ENCODE results near the gene OR14K1. TPM values are rescaled to one million over a fixed set of nuclear protein-coding genes. Genes with fewer than 3 reads are reported as not detected.

The OR14K1 gene
- total RNA-seq, 1 experiment from 2014 or later, result not detected

GRCh38 chr1:247713753-247714152 lies 24.7 kb upstream of the OR14K1 start:
- TF ChIP-seq MAX (IDR thresholded peaks at IDR 0.05) (no peak), CBX3 (IDR thresholded peaks at IDR 0.05; ENCODE audit: low read depth) (no peak), RAD21 (IDR thresholded peaks at IDR 0.05; ENCODE audit: low read depth) (no peak), JUND (IDR thresholded peaks at IDR 0.05) (no peak), CEBPB (IDR thresholded peaks at IDR 0.05; ENCODE audit: low read depth) (no peak), ZFX (IDR thresholded peaks at IDR 0.05) (no peak), SRF (IDR thresholded peaks at IDR 0.05; ENCODE audit: low read depth) (no peak), ELF1 (IDR thresholded peaks at IDR 0.05; ENCODE audit: borderline replicate concordance, low read depth) (no peak), FOSL1 (IDR thresholded peaks at IDR 0.05; ENCODE audit: low read depth) (no peak), EZH2 (IDR thresholded peaks at IDR 0.05) (no peak), SIN3A (IDR thresholded peaks at IDR 0.05; ENCODE audit: low read depth) (no peak), EGR1 (IDR thresholded peaks at IDR 0.05; ENCODE audit: low read depth) (no peak), EZH2phosphoT487 (IDR thresholded peaks at IDR 0.05; ENCODE audit: borderline replicate concordance) (no peak), REST (IDR thresholded peaks at IDR 0.05; ENCODE audit: low read depth) (no peak)
- H3K27ac ChIP-seq (ENCODE audit: low read depth, low read length), result no peak overlapping the region
- peaks cover 0 to 9% of the 10 kb centered on the region in 2 experiments; a peak in 1 of 4 replicates for H3K9me3 ChIP-seq (ENCODE audit: control insufficient read depth in 1 of 2, insufficient read depth in 1 of 2, low read depth in 1 of 2, low read length in 2 of 2)
- BruUV-seq (replicated peaks), result no TSS peak
- H3K4me1 ChIP-seq (ENCODE audit: control insufficient read depth in 1 of 2, insufficient read depth in 2 of 2, low read length in 2 of 2), result no peaks in the 10 kb centered on the region
- H3K4me2 ChIP-seq (ENCODE audit: low read length), result no peak overlapping the region
- no peaks in the 10 kb centered on the region for H4K20me1 ChIP-seq (ENCODE audit: insufficient read depth)
- POLR2A ChIA-PET, result no interaction called here
- no peak for DNase-seq (ENCODE audit: low read depth, low spot score)
- H2AFZ ChIP-seq (ENCODE audit: low read depth, low read length, poor library complexity, severe bottlenecking), result no peak overlapping the region
- H3K9ac ChIP-seq (ENCODE audit: low read length), result no peak overlapping the region
- CTCF ChIA-PET, result no interaction called here
- no peaks in the 10 kb centered on the region for H3K9me2 ChIP-seq (ENCODE audit: insufficient read depth)
- H3K36me3 ChIP-seq (ENCODE audit: control insufficient read depth in 1 of 2, insufficient read depth in 2 of 2, low read length in 2 of 2), result no peaks in the 10 kb centered on the region
- no peak for ATAC-seq
- no peaks in the 10 kb centered on the region for H3K79me2 ChIP-seq (ENCODE audit: insufficient read depth, low read length)
- no peaks in the 10 kb centered on the region for H3K27me3 ChIP-seq (ENCODE audit: insufficient read depth, low read length)
- no peak overlapping the region for H3K4me3 ChIP-seq (replicated peaks in 1 of 2; ENCODE audit: low read depth in 1 of 2, low read length in 2 of 2)
- intact Hi-C loops (cut with micrococcal nuclease), result no loop called here
- RAD21 ChIA-PET (ENCODE audit: low non-redundant PET in 1 of 2, low total read pairs in 2 of 2, uncharacterized antibody in 2 of 2, unreplicated experiment in 2 of 2), result no interaction called here

All from HCT116 (cell line).